ENCODE results near the gene CYP2C18.
"Not testable (repeated sequence)": the region's sequence is repeated elsewhere in the genome, so short reads cannot be mapped to it uniquely, and the experiment has no call there.

The CYP2C18 gene

DNA sequence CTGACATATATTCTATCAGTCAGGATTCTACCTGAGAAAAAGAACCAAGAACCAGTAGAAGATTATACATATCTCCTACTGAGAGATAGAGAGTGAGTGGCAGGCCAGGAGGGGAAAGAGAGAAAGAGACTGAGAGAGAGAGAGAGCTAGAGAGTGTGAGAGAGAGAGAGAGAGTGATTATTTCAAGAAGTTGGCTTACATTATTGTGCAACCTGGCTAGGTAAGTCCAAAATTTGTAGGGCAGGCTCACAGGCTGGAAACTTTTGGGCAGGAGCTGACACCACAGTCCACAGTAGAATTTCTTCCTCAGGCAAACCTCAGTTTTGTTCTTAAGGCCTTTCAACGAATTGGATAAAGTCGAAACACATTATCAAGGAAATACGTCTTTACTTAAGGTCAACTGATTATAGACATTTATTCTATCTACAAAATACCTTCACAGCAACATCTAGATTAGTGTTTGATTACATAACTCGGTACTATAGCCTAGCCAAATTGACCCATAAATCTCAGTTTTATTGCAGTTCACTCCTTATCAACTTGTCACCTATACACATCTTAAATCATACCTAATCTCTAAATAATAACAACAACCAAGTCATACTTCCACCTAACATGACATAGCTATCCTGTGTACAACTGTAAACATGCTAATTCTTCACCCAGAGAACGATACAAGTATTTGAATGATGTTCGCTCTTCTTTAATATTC is 17.0 kb upstream of the CYP2C18 start:
- DNase-seq (ENCODE audit: insufficient read length, low spot score) (no peak), FAIRE-seq (no peak)
- TF ChIP-seq, protein P1, sequence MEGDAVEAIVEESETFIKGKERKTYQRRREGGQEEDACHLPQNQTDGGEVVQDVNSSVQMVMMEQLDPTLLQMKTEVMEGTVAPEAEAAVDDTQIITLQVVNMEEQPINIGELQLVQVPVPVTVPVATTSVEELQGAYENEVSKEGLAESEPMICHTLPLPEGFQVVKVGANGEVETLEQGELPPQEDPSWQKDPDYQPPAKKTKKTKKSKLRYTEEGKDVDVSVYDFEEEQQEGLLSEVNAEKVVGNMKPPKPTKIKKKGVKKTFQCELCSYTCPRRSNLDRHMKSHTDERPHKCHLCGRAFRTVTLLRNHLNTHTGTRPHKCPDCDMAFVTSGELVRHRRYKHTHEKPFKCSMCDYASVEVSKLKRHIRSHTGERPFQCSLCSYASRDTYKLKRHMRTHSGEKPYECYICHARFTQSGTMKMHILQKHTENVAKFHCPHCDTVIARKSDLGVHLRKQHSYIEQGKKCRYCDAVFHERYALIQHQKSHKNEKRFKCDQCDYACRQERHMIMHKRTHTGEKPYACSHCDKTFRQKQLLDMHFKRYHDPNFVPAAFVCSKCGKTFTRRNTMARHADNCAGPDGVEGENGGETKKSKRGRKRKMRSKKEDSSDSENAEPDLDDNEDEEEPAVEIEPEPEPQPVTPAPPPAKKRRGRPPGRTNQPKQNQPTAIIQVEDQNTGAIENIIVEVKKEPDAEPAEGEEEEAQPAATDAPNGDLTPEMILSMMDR (IDR thresholded peaks at IDR 0.05; ENCODE audit: insufficient read depth, missing control alignments): no peak

DNA sequence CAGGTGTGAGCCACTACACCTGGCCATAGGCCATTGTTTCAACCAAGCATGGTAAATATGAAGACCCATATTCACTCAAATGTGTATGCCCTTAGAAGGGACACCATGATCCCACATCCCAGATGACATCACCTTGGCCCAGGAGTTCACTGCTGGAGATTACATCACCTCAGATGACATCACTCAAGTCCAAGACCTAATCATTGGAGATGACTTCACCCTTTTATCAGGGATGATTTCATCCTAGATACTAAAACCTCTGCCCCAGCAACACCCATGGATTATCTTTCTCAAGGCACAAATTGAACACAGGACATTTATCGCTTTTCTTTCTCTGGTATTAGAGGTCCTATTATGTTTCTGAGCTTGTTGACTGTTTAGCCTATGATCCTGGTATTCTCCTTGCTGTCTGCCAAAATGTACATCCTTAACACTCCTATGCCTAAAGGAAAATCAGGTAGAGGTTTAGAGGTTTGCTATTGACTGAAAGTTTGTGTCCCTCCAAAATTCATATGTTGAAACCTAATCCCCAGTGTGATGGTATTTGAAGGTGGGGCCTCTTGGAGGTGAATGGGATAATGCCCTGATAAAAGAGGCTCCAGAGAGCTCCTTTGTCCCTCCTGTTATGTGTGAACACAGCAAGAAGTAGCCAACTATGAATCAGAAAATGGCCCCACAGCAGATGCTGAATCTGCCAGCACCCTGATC is 9.8 kb upstream of the CYP2C18 start:
- DNase-seq (ENCODE audit: insufficient read length, low spot score): no peak
- TF ChIP-seq, protein P1 (IDR thresholded peaks at IDR 0.05; ENCODE audit: insufficient read depth, missing control alignments): no peak
- FAIRE-seq: no peak

DNA sequence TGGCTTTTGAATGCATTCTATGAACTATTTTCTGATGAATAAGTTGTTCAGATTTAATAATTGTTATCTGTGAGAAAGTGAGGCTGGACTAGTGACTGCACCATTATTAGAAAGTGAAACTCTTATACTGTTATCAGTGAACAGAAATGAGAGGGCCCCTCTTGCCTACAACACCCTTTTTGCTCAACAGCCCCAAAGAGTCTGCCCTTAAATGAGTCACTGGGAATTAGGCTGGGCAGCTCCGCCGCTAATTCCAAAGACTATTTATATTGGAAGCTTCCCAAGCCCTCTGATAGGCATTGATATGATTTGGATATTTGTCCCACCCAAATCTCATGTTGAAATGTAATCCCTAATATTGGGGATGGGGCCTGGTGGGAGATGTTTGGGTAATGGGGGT is 7.0 kb upstream of the CYP2C18 start:
- DNase-seq (ENCODE audit: insufficient read length, low spot score): no peak
- no peak for FAIRE-seq
- TF ChIP-seq, protein P1 (IDR thresholded peaks at IDR 0.05; ENCODE audit: insufficient read depth, missing control alignments): no peak

DNA sequence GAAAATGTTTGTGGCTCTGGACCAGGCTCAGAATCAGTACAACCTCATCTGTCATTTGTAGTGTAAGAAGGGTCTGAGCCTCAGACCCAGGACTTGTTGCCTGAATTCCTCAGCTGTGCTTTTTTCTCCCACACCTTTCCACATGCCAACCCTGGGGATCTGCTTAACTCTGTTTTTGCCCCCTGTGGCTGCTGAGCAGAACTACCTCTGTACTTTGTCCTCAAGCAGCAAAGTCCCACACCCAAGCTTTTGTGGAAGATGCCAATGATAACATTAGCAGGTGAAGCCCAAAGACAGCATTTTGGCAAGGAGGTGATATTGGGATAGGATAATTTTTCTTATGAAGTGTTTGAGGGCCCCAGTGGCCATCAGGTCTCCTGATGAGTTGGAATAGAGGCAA is 5.8 kb upstream of the CYP2C18 start:
- FAIRE-seq: no peak
- TF ChIP-seq, protein P1 (IDR thresholded peaks at IDR 0.05; ENCODE audit: insufficient read depth, missing control alignments): no peak

DNA sequence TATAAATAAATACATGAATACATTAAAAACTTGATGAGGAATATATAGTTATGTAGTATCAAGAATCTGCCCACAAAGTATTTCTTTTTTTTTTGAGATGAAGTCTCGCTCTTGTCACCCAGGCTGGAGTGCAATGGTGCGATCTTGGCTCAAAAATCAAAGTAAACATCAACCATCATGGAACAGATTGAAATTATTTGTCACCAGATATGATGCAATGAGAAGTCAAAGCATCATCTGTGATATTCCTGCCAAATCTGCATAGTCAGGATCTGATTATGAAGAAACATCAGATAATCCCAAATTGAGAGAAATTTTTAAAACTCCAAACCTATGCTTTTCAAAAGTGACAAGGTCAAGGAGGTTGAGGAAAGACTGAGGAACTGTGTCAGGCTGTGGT is 5.1 kb upstream of the CYP2C18 start:
- DNase-seq (ENCODE audit: insufficient read length, low spot score): no peak
- TF ChIP-seq, protein P1 (IDR thresholded peaks at IDR 0.05; ENCODE audit: insufficient read depth, missing control alignments): no peak
- FAIRE-seq: no peak

More for the DNA sequence above, 5.8 kb upstream of the CYP2C18 start:
- DNase-seq (ENCODE audit: insufficient read length, low spot score): no peak

DNA sequence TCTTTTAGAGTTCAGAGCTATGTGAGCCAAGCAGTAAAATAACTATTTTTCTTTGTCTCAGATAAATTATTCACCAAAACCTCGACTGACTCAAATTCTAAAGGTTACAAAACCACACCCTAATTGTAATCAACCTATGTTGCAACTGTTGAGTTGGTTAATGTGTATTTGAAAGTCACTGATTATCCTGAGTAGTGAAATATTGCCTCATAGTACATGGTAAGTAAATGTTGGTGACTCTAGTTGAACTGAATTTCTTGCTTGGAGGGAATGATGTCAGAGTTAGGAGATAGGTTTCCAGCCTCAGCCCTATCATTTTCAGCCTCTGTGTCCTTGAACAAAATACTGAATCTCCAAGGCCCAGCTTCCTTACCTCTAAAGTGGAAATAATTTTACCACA is 3.0 kb upstream of the CYP2C18 start:
- FAIRE-seq (no peak), DNase-seq (ENCODE audit: insufficient read length, low spot score) (no peak)

DNA sequence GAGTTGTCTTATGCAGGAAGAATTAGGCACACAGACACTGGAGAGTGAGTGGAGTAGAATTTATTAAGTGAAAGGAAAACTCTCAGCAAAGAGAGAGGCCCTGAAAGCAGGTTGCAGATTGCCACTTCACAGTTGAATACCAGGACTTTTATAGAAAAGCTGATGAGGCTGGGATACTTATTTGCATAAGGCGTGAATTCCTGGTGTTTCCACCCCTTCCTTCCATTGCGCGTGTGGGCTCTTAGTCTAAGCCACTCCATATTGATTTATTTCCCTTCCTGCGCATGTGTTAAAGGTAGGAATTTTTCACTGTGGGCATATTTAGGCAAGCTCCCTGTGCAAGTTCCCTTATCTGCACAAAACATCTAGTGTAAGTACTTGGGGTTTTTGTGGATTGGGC is 893 bp upstream of the CYP2C18 start:
- peak; percentile 29 for FAIRE-seq
- DNase-seq (ENCODE audit: insufficient read length, low spot score): not testable (repeated sequence)

More for the DNA sequence above, 3.0 kb upstream of the CYP2C18 start:
- TF ChIP-seq, protein P1 (IDR thresholded peaks at IDR 0.05; ENCODE audit: insufficient read depth, missing control alignments): no peak
